ENCODE measurements around the gene PODN.

PODN gene

GRCh38 chr1:53089478-53090226 lies 27.6 kb downstream of the PODN start:
- H3K4me1 ChIP-seq (ENCODE audit: control extremely low read depth in 1 of 4, control insufficient read depth in 4 of 4, insufficient read depth in 4 of 4, low read length in 3 of 4): no peaks in the 10 kb centered on the region
- H3K27ac ChIP-seq (ENCODE audit: insufficient read depth in 1 of 2, low read depth in 1 of 2, low read length in 2 of 2, poor library complexity in 1 of 2, severe bottlenecking in 2 of 2): no peak overlapping the region
- H3K9me3 ChIP-seq (ENCODE audit: control extremely low read depth in 1 of 5, control insufficient read depth in 4 of 5, insufficient read depth in 2 of 5, low read depth in 1 of 5, low read length in 4 of 5): no peaks in the 10 kb centered on the region
- H3K36me3 ChIP-seq (ENCODE audit: control insufficient read depth in 4 of 4, insufficient read depth in 4 of 4, low read length in 3 of 4): no peaks in the 10 kb centered on the region
- no peaks in the 10 kb centered on the region for H3K27me3 ChIP-seq (replicated peaks in 2 of 5; ENCODE audit: control insufficient read depth in 4 of 5, insufficient read depth in 5 of 5, low read length in 4 of 5)
- no peak overlapping the region for H3K4me3 ChIP-seq (ENCODE audit: control insufficient read depth in 1 of 7, extremely low read depth in 1 of 7, insufficient read depth in 4 of 7, low read depth in 2 of 7, low read length in 6 of 7)
- ChIA-PET POLR2A (no interaction called here), CTCF (no interaction called here)
- 96% methylated on average over 11 of the region's 11 CpGs for WGBS (ENCODE audit: insufficient coverage)
- no peak for DNase-seq

DNA sequence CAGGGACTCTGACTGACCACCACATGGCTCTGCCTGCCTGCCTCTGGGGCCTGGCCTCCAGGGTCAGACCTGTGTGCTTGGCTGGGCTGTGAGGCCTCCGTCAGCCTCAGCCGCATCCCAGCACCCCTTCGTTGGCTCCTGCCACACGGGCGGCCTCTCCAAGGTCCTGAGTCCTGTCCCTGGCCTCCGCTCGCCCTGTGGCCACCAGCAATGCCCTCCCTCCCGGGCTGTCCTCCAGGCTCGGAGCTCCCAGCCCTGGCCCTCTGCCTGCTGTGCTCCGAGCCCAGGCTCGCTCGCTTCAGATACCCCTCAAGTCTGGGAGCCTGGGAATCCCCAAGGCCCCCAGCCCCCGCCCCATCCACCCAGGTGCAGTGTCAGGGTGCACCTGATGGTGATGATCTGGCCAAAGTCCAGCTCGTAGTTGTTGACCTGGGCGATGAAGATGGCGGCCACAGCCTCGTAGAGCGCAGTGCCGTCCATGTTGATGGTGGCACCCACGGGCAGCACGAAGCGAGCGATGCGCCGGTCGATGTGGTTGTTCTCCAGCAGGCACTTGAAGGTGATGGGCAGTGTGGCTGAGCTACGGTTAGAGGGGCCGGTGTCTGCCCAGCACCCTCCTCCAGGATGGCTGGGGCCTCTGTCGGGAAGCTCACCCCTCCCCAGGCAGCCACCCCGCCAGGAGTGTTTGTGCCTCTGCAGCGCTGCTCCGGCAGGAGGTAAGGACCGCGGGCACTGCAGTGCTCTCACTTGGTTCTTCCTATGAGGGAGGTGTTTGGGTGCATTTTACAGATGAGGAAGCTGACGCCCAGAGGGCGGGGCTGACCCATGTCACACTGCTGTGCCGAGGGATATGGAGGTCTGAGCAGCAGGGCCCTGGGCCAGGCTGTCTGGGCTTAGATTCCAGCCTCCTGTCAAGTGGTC lies 28.5 kb downstream of the PODN start:
- Histone ChIP-seq H3K4me3 (ENCODE audit: control insufficient read depth in 1 of 7, extremely low read depth in 1 of 7, insufficient read depth in 4 of 7, low read depth in 2 of 7, low read length in 6 of 7) (no peak overlapping the region), H3K27ac (ENCODE audit: insufficient read depth in 1 of 2, low read depth in 1 of 2, low read length in 2 of 2, poor library complexity in 1 of 2, severe bottlenecking in 2 of 2) (no peak overlapping the region), H3K4me1 (ENCODE audit: control extremely low read depth in 1 of 4, control insufficient read depth in 4 of 4, insufficient read depth in 4 of 4, low read length in 3 of 4) (no peaks in the 10 kb centered on the region), H3K27me3 (replicated peaks in 2 of 5; ENCODE audit: control insufficient read depth in 4 of 5, insufficient read depth in 5 of 5, low read length in 4 of 5) (no peaks in the 10 kb centered on the region), H3K9me3 (ENCODE audit: control extremely low read depth in 1 of 5, control insufficient read depth in 4 of 5, insufficient read depth in 2 of 5, low read depth in 1 of 5, low read length in 4 of 5) (peaks cover 0 to 4% (median 0%) of the 10 kb centered on the region in 5 experiments), H3K36me3 (ENCODE audit: control insufficient read depth in 4 of 4, insufficient read depth in 4 of 4, low read length in 3 of 4) (no peaks in the 10 kb centered on the region)
- no peak for DNase-seq
- CTCF ChIA-PET: no interaction called here
- POLR2A ChIA-PET: no interaction called here
- WGBS (ENCODE audit: insufficient coverage): 91% methylated on average over 36 of the region's 37 CpGs

DNA sequence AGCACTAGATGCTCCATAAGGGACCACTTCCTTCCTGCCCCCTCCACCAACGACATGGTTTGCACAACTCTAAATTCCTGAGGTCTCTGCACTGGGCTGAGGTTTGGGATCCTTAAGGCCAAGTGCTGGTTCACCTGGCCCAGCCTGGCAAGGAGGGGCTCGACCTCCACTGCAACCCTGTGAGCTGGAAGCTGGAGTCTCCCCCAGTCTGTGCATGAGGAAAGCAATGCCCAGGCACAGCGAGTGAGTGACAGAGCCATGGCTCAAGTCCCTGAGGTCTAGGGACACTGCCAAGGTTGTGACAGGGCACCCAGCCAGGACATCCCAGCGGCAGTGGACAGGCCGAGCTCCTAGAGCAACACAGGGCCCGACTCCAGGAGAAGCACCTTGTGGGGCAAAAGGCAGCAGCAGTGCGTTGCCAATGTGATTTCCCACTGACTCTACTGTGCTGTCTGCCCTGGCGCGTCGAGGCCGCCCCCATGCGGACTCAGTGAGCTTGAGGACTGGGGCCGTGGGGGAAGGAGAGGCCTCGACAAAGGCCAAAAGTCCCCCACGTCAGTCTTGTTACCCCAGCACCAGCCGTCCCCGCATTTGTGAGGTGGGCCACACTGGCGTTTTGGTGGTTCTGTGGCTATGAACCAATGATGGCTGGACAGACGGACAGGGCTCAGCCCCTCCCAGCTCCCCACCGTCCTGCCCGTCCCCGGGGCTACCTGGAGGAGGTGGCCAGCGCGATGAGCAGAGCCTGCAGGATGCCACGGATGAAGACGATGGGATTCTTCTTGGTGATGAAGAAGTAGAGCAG lies 30.0 kb downstream of the PODN start:
- 93% methylated on average over 25 of the region's 26 CpGs for WGBS (ENCODE audit: insufficient coverage)
- CTCF ChIA-PET: no interaction called here
- POLR2A ChIA-PET: no interaction called here

GRCh38 chr1:53092659-53093450 lies 30.8 kb downstream of the PODN start:
- H3K4me1 ChIP-seq (ENCODE audit: control extremely low read depth in 1 of 4, control insufficient read depth in 4 of 4, insufficient read depth in 4 of 4, low read length in 3 of 4): no peaks in the 10 kb centered on the region
- 89% methylated on average over 29 of the region's 33 CpGs for WGBS (ENCODE audit: insufficient coverage)
- ChIA-PET CTCF (no interaction called here), POLR2A (interaction anchor here (0.5 to 0.6 kb wide), 2 partner anchors 135 to 1671 kb away, joined by 3 read pairs; no protein-coding TSS in a partner anchor)
- H3K9me3 ChIP-seq (ENCODE audit: control extremely low read depth in 1 of 5, control insufficient read depth in 4 of 5, insufficient read depth in 2 of 5, low read depth in 1 of 5, low read length in 4 of 5): peaks cover 0 to 26% (median 21%) of the 10 kb centered on the region in 5 experiments
- no peak overlapping the region for H3K27ac ChIP-seq (ENCODE audit: insufficient read depth in 1 of 2, low read depth in 1 of 2, low read length in 2 of 2, poor library complexity in 1 of 2, severe bottlenecking in 2 of 2)
- no peaks in the 10 kb centered on the region for H3K27me3 ChIP-seq (replicated peaks in 2 of 5; ENCODE audit: control insufficient read depth in 4 of 5, insufficient read depth in 5 of 5, low read length in 4 of 5)
- DNase-seq: no peak
- H3K4me3 ChIP-seq (ENCODE audit: control insufficient read depth in 1 of 7, extremely low read depth in 1 of 7, insufficient read depth in 4 of 7, low read depth in 2 of 7, low read length in 6 of 7): no peak overlapping the region
- H3K36me3 ChIP-seq (ENCODE audit: control insufficient read depth in 4 of 4, insufficient read depth in 4 of 4, low read length in 3 of 4): no peaks in the 10 kb centered on the region

More for the DNA sequence above, 30.0 kb downstream of the PODN start:
- Histone ChIP-seq H3K27ac (ENCODE audit: insufficient read depth in 1 of 2, low read depth in 1 of 2, low read length in 2 of 2, poor library complexity in 1 of 2, severe bottlenecking in 2 of 2) (no peak overlapping the region), H3K36me3 (ENCODE audit: control insufficient read depth in 4 of 4, insufficient read depth in 4 of 4, low read length in 3 of 4) (no peaks in the 10 kb centered on the region), H3K4me1 (ENCODE audit: control extremely low read depth in 1 of 4, control insufficient read depth in 4 of 4, insufficient read depth in 4 of 4, low read length in 3 of 4) (no peaks in the 10 kb centered on the region), H3K4me3 (ENCODE audit: control insufficient read depth in 1 of 7, extremely low read depth in 1 of 7, insufficient read depth in 4 of 7, low read depth in 2 of 7, low read length in 6 of 7) (no peak overlapping the region), H3K27me3 (replicated peaks in 2 of 5; ENCODE audit: control insufficient read depth in 4 of 5, insufficient read depth in 5 of 5, low read length in 4 of 5) (no peaks in the 10 kb centered on the region), H3K9me3 (ENCODE audit: control extremely low read depth in 1 of 5, control insufficient read depth in 4 of 5, insufficient read depth in 2 of 5, low read depth in 1 of 5, low read length in 4 of 5) (peaks cover 0 to 18% (median 14%) of the 10 kb centered on the region in 5 experiments)
- DNase-seq: no peak

DNA sequence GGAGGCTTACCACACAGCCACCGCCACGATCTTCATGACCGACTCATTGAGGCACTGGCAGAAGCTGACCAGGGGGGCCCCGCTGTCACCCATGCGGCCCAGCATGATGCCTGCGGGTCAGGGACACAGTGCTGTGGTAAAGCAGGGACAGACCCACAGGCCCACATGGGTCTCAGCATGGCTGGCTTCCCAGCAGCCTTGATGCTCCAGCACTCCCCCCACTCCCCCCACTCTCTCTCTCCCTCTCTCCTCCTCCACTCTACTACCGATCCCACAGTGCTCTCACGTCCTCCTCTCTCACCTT lies 31.4 kb downstream of the PODN start:
- H3K4me1 ChIP-seq (ENCODE audit: control extremely low read depth in 1 of 4, control insufficient read depth in 4 of 4, insufficient read depth in 4 of 4, low read length in 3 of 4): no peaks in the 10 kb centered on the region
- POLR2A ChIA-PET: no interaction called here
- H3K27me3 ChIP-seq (replicated peaks in 2 of 5; ENCODE audit: control insufficient read depth in 4 of 5, insufficient read depth in 5 of 5, low read length in 4 of 5): no peaks in the 10 kb centered on the region
- no peak overlapping the region for H3K27ac ChIP-seq (ENCODE audit: insufficient read depth in 1 of 2, low read depth in 1 of 2, low read length in 2 of 2, poor library complexity in 1 of 2, severe bottlenecking in 2 of 2)
- CTCF ChIA-PET: no interaction called here
- no peaks in the 10 kb centered on the region for H3K36me3 ChIP-seq (ENCODE audit: control insufficient read depth in 4 of 4, insufficient read depth in 4 of 4, low read length in 3 of 4)
- H3K4me3 ChIP-seq (ENCODE audit: control insufficient read depth in 1 of 7, extremely low read depth in 1 of 7, insufficient read depth in 4 of 7, low read depth in 2 of 7, low read length in 6 of 7): no peak overlapping the region
- 96% methylated on average over 8 of the region's 8 CpGs for WGBS (ENCODE audit: insufficient coverage)
- DNase-seq: no peak
- peaks cover 0 to 31% (median 26%) of the 10 kb centered on the region in 5 experiments for H3K9me3 ChIP-seq (ENCODE audit: control extremely low read depth in 1 of 5, control insufficient read depth in 4 of 5, insufficient read depth in 2 of 5, low read depth in 1 of 5, low read length in 4 of 5)

DNA sequence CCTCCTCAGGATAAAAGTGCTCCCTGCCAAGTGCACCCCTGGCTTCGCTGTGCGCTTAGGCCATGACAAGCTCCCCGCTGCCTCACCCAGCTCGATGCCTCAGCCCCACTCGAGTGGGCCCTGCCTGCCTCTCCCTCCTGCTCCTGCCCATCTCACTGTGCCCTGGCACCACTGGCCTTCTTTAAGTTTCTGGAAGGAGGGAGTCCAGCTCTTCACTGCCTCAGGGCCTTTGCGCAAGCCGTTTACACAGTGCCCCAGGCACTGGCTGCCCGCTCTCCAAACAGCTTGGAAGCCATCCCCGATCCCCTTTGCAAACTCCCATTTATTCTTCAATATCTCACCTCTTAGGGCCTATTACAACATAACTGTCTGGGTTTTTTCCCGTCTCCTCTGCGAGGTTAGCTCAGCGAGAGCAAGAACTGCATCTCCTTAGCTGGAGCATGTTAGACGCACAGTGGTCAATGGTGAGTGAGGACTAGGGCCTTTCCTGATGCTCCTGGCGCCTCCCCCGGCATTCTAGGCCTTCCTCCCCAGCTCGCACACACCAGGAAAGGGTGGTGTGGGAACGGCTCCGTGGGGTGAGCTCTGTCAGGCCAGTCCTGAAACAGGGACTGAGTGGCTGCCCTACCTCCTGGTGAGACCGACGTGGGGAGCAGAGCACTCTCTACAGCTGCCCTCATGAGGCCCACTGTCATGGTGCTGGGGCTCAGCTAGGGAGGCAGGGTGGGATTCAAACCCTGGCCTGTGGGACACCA lies 31.9 kb downstream of the PODN start:
- Histone ChIP-seq H3K36me3 (ENCODE audit: control insufficient read depth in 4 of 4, insufficient read depth in 4 of 4, low read length in 3 of 4) (no peaks in the 10 kb centered on the region), H3K4me3 (ENCODE audit: control insufficient read depth in 1 of 7, extremely low read depth in 1 of 7, insufficient read depth in 4 of 7, low read depth in 2 of 7, low read length in 6 of 7) (no peak overlapping the region), H3K9me3 (ENCODE audit: control extremely low read depth in 1 of 5, control insufficient read depth in 4 of 5, insufficient read depth in 2 of 5, low read depth in 1 of 5, low read length in 4 of 5) (peaks cover 0 to 36% (median 31%) of the 10 kb centered on the region in 5 experiments), H3K27ac (ENCODE audit: insufficient read depth in 1 of 2, low read depth in 1 of 2, low read length in 2 of 2, poor library complexity in 1 of 2, severe bottlenecking in 2 of 2) (no peak overlapping the region), H3K27me3 (replicated peaks in 2 of 5; ENCODE audit: control insufficient read depth in 4 of 5, insufficient read depth in 5 of 5, low read length in 4 of 5) (no peaks in the 10 kb centered on the region), H3K4me1 (ENCODE audit: control extremely low read depth in 1 of 4, control insufficient read depth in 4 of 4, insufficient read depth in 4 of 4, low read length in 3 of 4) (no peaks in the 10 kb centered on the region)
- POLR2A ChIA-PET: no interaction called here
- no peak for DNase-seq
- 95% methylated on average over 20 of the region's 20 CpGs for WGBS (ENCODE audit: insufficient coverage)
- CTCF ChIA-PET: no interaction called here

All from common myeloid progenitor, CD34-positive (primary cell).